Sciatic nerve (tissue), 2 donors: ENCODE results near the gene PAPOLG. TPM values are rescaled to one million over a fixed set of nuclear protein-coding genes. Genes with fewer than 3 reads are reported as not detected.
A peak's percentile ranks its signal among the peaks of the same experiment; 100 is the strongest.

ENCODE experiments used
- ATAC-seq: fragments of 200-7000 bp; cut with Tn5 transposase; one replicate; pipeline ENCODE4 v1.9.1; 2020; ENCODE audit warnings: mild to moderate bottlenecking, moderate library complexity
- DNase-seq: peaks from one replicate; pipeline ENCODE4 v3.0.0-alpha.2; 2020; ENCODE audit warnings: low spot score
- intact Hi-C: fragments of 100-400 bp; cut with DNase I; formaldehyde crosslinking; loops from one replicate; pipeline ENCODE4 v1.14.2; 2022
- total RNA-seq: library from RNA; stranded (reverse); fragmentation: NEBNext Ultra II Directional; extraction: Animal tissue kit (Norgen Biotek cat#: 25700); gene quantifications from one replicate; pipeline ENCODE4 v1.2.1, GENCODE V29; 2021
- donor health status: DM: no; HTN: no; CAD: no.
- donor health status: DM: no; HTN: no; CAD: no.

Gene PAPOLG
- total RNA-seq: 16.2 TPM

DNA sequence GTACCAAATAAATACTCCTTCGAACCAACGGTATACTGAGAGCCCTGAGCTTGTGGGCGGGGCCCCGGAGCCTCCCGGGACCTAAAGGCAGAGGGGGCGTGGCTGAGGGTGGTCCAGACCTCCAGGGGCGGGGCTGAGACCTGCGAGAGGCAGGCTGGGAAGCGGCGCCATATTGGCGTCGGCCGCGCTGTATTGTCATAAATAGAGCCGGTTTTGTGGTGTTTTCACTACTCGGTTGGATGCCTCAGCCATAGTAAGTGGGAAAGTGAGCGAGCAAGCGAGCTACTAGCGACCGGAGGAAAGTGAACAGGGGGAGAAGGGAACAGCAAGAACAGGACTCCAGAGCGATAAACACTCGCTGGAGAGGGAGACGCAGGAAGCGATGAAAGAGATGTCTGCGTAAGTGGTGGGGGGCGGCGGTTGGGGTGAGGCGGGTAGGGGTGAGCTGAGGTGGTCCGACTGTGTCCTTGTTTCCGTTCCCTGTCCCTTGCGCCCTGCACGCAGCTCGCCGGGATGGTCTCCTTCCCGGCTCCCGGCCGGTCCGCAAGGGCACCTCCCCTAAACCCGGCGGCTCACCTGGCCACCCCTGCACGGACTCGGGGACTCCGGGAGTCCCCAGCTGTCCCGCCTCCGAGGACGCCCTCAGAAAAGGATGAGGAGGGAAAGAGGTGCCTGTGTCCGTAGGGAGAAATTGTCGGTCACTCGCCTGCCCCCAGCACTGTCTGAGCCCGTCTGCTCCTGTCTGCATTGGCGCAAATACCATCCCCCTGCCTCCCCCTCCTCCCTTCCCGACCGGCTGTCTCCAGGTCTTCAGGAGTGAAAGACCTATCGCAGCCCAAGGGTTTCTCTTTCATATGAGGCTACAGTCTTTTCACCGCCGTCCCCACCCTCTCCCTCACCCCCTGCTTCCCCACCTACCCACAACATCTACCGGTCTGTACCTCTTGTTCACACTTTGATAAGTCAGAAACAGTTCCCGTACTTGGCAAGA is at the start of gene PAPOLG:
Gene PAPOLG (plus strand): TSS at position 172 of the 991 bp plus-strand sequence. CDS start 211 bp downstream, at position 383.
- intact Hi-C loops: no loop called here
- peak; percentile 100 for ATAC-seq
- DNase-seq: peak; percentile 98

DNA sequence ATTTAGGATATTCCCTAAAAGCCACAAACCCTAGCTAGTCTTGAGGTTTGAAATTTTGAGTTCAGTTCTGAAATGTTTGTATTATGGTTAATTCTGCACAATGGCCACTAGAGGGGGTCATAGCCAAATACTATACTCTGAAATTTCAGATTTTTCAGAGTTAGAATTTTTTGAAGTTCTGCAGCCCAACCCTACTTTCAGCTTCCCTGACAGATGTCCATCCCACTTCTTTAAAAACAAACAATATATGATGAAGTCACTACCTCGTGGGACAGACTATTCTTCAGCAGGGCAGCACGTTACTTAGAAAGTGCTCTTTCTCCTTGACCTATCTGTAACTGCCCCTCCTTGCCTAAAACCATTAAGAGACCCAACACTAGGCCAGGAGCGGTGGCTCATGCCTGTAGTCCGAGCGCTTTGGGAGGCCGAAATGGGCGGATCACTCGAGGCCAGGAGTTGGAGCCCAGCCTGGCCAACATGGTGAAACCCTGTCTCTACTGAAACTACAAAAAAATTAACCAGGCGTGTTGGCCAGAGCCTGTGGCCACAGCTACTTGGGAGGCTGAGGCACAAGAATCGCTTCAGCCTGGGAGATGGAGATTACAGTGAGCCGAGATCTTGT is 48.2 kb upstream of the PAPOLG start:
- peak; percentile 59 for ATAC-seq
- intact Hi-C loops: loop anchor here (5.0 kb wide), 1 partner anchor 289 kb away; no protein-coding TSS in a partner anchor
- DNase-seq: no peak

DNA sequence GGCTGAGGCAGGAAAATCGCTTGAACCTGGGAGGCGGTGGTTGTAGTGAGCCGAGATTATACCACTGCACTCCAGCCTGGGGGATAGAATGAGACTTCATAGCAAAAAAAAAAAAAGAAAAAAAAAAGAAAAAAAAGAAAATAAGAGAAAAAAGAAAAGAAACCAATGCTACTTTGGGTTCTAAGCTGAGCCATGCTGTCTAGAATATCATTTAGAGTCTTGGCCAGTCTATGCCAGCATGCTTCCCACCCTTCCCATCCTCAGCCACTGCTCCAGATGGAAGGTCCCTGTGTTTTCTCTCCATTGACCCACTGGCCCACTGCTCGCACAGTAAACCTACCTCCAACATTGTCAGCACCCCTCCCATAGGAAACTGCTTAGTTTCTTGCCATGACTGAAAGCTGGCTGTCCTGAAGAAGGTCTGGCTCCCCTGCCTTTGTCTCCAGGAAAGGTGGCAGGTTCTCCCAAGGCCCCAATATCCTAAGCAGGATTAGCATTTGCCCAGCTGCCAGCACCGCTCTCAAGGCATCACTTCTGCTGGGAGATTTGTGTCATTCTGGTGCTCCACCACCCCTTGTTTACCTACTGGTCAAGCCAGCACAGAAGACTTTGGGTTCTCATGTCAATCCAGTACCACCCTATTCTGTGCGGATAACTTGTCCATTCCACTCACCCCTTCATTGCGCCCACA is 47.3 kb upstream of the PAPOLG start:
- ATAC-seq (no peak), DNase-seq (no peak)
- intact Hi-C loops: loop anchor here (5.0 kb wide), 1 partner anchor 289 kb away; no protein-coding TSS in a partner anchor

DNA sequence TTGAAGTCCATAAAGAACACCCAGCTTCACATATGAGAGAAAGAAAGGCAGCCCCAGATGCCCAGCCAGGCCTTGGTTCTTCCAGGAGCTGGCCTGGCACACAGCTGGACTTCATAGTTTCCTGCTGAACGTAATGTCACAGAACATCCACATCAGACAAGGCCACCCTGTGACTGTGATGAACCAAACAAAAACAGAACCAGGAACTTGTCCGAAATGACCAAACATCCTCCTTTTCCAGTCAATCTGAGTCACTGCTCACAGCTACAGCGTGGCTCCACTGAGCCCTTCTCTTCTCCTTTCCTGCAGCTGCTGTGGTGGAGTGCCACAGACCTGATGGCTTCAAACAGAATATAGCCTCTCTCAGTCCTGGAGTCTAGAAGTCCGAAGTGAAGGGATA is 45.4 kb upstream of the PAPOLG start:
- DNase-seq (no peak), ATAC-seq (peak; percentile 84)
- intact Hi-C loops: no loop called here

DNA sequence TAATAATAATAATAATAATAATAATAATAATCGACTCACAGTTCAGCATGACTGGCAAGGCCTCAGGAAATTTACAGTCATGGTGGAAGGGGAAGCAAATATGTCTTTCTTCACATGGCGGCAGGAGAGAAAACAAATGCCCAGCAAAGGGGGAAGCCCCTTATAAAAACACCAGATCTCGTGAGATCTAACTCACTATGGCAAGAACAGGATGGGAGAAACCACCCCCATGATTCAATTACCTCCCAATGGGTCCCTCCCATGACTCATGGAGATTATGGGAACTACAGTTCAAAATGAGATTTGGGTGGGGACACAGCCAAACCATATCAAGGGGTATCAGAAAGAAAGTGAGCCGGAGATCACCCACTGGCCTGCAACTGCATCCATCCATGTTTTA is 40.5 kb upstream of the PAPOLG start:
- intact Hi-C loops: no loop called here
- DNase-seq (no peak), ATAC-seq (no peak)

DNA sequence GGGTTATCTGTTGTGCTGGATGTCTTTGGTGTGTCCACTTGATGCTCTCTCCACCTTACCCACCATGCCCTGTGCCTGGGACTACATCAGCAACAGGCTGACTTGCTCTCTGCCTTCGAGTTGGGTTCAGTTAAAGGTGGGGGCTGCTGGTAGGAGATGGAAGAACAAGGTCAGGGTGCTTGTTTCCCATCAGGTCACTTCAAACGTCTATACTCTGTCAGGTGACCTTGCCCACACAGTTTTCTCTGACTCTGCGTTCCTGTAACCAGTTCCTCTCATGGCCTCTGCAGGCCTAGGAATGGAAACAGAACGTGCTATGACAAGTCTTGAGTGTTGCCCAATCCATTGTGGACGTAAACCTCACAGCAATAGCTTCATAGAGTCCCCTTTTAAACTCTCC is 38.4 kb upstream of the PAPOLG start:
- intact Hi-C loops: no loop called here
- peak; percentile 55 for ATAC-seq
- DNase-seq: no peak

DNA sequence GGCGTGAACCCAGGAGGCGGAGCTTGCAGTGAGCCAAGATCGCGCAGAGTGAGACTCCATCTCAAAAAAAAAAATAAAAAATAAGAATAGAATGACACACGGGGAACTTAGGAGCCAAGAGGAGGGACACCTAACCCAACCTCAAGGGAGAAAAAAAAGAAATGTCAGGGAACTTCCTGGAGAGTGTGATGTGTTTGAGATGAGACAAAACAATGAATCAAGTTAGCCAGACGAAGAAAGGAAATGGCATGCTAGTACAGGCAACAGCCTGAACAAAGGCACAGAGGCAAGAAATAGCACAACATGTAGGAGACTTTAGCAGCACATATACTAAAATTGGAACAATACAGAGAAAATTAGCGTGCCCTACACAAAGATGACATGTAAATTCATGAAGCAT is 36.7 kb upstream of the PAPOLG start:
- DNase-seq: no peak
- intact Hi-C loops: no loop called here
- no peak for ATAC-seq

DNA sequence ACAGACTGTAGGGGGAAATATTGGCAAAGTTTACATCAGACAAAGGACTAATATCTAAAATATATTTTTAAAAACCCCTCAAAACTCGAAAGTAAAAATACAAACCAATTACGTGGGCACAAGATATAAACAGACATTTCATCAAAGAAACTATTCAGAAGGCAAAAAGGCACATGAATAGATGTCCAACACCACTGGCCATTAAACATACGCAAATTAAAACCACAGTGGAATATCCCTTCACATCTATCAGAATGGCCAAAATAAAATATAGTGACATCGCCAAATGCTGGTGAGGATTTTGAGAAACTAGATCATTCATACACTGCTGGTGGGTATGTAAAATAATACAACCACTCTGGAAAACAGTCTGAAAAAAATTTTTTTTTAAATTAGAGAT is 30.6 kb upstream of the PAPOLG start:
- ATAC-seq (no peak), DNase-seq (no peak)
- intact Hi-C loops: no loop called here

DNA sequence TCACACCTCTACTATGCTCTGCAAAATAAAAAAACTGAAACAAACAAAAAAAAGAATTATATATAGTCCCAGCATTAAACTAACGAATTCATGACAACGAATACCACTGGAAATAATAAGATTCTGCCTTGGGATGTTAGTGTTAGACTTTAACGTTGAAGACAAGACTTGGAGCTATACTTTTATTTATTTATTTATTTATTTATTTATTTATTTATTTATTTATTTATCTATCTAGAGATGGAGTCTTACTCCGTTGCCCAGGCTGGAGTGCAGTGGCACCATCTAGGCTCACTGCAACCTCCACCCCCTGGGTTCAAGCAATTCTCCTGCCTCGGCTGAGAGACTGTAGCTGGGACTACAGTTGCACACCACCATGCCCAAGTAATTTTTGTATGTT is 27.2 kb upstream of the PAPOLG start:
- DNase-seq: no peak
- no peak for ATAC-seq
- intact Hi-C loops: no loop called here

DNA sequence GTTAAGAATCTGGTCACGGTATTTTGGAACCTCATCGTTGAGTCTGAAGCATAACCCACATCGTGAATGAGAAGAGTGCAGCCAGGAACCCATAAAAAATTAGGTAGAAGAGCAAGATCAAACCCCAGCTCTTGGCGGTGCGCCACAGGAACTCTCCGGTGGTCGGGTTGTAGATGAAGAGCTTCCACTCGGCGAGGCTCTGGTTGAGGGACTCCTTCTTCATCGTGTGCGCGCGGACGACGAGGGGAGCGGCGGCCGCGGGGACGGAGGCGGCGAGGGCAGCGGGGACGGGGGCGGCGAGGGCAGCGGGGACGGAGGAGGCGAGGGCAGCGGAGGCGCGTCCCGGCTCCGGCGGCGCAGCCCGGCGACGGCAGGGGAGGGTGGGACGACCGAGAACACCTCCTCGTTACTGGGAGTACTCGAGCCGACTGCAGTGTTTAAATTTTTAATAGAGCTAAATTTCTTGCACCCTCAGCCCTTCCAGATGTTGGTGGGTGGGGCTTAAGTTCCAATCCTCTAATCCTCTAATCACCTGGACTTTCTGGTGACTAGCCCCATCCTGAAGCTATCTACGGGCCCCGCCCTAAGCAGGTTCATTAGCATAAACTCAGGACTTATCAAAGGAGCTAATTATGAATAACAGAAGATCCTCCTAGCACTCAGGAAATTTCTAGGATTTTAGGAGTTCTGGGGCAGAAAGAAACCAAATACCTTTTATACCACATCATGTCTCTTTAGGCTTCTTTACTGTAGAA is 20.4 kb upstream of the PAPOLG start:
- no peak for DNase-seq
- ATAC-seq: no peak
- intact Hi-C loops: no loop called here

DNA sequence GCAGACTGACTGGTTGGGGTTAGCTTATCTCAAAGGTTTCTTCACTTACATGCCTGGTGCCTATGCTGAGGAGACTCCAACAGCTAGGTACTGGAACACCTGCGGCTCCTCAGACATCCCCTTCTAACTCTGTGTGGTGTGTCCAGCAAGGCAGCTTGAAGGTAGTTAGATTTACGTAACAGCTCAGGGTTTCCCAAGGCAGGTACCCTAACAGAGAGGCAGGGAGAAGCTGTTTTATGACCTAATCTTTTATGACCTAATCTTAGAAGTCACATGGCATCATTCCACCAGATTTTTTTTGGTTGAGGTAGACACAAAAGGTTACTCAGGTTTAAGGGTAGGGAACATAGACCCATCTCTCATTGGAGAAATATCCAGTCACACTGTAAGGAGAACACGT is 17.4 kb upstream of the PAPOLG start:
- ATAC-seq (no peak), DNase-seq (no peak)
- intact Hi-C loops: no loop called here

DNA sequence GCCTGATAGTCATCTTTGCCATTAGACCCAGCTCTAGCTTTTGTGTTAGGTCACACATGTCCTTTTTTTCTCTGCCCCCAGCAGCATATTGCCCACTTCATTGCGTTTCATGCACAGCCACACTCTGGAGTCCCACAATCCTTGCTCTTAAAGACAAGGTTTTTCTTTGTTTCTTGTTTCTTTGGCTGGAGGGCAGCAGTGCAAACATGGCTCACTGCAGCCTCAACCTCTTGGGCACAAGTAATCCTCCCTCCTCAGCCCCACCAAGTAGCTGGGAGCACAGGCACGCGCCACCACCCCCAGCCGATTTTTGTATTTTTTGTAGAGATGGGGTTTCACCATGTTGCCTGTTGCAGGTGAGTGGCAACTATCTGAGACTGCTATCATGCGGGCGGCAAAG is 16.9 kb upstream of the PAPOLG start:
- intact Hi-C loops: no loop called here
- ATAC-seq (no peak), DNase-seq (no peak)

DNA sequence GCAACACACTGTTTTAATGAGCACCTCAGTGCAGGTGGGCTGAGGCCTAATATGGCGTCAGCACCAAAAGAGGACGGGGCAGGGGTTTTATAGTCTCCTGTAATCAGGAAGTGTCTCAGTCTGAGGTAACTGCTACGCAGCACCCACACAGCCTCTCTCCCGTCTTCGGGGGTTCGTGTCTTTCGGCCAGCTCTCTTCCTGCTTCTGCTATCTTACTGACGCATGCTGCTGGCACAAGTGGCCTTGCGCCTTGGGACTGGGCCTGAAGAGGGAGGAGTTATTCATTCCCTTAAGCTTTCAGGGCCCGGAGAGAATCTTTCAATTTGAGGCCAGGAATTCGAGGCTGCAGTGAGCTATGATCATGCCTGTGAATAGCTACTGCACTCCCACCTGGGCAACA is 14.5 kb upstream of the PAPOLG start:
- ATAC-seq (no peak), DNase-seq (no peak)
- intact Hi-C loops: no loop called here

DNA sequence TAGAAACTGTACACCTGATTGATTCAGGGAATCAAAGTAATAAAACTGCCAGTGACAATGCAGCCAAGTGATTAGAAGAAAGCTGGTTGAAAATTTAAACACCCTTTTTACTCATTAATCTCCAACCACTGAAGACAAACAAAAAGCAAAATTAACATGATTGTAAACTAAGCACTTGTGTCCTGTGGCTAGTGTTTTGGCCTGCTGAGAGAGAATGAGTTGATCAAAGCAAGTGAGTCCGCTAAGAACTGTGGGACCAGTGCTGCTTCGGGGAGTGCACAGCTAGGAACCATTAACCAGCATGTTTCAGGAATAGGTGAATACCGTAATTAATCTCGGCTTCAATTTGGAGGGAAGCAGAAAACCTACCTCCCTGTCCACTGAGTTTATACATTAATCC is 13.6 kb upstream of the PAPOLG start:
- intact Hi-C loops: no loop called here
- ATAC-seq: no peak
- DNase-seq: no peak

DNA sequence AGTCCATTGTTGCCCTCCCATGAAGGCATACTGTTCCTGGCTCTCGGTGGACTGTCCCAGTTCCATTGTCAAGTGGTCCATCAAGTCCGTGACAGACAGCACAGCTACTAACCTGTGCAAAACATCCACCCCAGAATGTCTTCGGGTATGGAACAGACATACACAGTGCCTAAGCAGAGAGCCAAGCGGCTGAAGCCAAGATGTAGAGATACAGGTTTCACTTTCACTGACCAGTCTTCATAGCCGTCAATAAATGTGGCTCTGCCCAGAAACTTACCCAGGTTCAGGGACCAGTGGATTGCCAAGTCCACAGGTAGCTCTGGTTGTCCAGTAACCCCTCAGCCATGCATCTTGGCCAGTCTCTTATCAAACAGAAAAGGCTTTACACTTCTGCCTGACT is 10.7 kb upstream of the PAPOLG start:
- DNase-seq (no peak), ATAC-seq (no peak)
- intact Hi-C loops: no loop called here

DNA sequence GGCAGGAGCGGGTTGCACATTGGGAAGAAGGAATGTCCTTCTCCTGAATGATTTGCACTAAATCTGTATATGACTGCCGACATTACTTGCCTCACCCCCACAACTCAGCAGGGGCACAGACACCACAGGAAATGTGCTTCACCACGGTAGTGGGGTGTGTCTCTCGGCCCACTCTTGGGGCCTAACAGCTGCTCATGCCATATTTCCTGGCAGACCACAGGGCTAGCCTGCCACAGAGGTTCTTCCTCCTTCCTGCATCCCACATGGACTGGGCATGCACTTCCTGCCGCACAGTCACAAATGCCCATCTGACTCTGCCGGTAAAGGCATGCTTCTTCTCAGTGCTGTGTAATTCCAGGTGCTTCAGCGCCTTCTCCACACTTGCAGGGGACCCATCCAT is 10.3 kb upstream of the PAPOLG start:
- intact Hi-C loops: no loop called here
- DNase-seq: no peak
- ATAC-seq: peak; percentile 38

DNA sequence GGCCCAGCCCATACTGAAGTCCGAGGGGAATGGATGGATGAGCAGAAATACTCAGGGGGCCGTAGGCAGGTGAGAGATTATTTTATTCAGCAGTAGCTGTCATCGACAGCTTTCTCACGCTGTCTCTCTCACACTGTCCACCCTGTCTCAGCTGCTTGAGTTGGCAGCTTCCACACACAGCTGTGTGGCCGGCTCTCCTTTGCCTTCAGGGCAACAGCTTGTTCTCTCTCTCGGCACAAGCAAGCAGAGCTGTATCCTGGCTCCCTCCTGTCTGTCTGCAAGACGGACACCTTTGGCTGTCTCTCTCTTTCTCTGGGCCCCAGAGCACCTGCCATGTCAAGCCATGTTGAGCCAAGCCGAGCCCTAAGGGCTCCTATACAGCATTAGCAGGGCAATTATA is 9.8 kb upstream of the PAPOLG start:
- intact Hi-C loops: no loop called here
- ATAC-seq (no peak), DNase-seq (no peak)

DNA sequence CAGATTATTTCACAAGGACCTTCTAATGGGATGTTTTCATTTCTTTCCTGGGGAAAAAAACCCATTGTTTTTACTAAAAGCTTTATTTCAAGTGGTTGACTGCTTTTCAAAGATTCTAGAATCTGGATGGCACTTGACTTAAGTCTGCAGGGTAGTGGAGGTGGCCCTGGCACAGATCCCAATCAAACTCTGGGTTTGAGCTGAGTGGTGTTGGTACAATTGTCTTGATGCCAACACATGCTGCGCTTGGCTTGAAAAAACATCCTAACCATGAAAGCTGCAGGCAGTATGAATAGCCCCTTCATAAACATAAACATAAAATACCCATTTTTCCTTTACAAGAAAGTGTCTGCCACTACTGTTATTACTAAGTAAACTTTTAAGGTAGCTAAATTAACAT is 3.6 kb downstream of the PAPOLG start:
- ATAC-seq: no peak
- intact Hi-C loops: no loop called here
- no peak for DNase-seq
